Activated CD4-positive, alpha-beta T cell treated with anti-CD3 and anti-CD28 coated beads, Interleukin-2, amount 50 U/mL, for 24 hours (primary cell): ENCODE data around the gene TFE3.

Source experiments
- DNase-seq, 2 donors: peaks; one replicate each; pipeline ENCODE4 v3.0.0-alpha.2; 2020; ENCODE audit warnings: low read depth in 1 of 2, low spot score in 1 of 2

TFE3 gene

DNA sequence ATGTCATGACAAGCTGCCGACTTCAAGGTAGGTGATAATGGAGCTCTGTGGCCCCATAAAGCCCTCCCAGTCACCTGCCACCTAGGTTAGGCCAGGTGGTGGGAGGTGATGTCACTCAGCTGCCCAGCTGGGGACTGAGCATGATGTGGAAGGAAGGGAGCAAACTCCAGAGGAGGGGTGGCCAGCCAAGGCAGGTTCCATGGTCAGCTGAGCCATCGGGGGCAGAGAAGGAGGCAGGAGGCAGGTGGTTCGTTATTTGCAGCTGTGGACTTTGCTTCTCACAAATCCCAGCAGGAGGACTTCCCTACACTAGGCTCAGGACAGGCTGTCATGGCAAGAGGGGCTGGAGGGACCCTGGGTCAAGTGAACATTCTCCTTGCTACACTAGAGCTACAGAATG lies 17.8 kb upstream of the TFE3 start:
- no peak for DNase-seq

DNA sequence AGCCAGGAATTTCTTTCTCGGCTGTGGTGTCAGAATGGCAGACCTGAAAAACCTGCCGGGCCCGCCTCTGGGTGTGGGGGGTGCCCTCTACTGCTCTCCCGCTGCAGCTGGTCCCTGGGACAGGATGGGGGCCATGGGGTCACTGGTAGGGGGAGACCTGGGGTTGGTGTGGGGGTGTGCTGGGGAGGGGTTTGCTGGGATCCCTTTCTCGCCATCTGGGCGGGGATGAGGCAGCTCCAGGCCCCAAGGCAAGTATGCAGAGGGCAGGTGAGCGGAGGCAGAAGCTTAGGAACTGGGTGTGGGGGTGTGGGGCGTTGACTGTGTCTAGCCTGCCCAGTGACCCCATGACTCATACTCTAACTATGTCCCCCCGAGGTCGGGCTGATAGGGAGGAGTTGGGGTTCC lies 16.5 kb upstream of the TFE3 start:
- no peak for DNase-seq

DNA sequence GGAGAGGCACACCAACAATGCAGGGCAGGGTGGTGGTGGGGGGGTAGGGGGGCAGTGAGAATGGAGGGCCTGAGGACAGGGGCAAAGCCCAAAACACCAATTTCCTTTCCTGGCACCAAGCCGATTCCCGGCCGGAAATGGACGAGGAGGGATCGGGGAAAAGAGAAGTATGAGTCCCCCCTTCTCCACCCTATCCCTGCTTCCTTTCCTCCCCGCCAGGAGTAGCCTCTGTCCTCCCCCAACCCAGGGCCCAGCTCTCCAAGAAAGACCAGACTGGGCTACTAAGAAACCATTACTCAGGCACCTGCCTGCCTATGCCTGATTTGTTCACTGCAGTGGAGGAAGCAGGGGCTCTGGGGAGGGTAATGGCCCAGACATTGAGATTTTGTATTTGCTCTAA lies 16.0 kb upstream of the TFE3 start:
- DNase-seq = no peak

DNA sequence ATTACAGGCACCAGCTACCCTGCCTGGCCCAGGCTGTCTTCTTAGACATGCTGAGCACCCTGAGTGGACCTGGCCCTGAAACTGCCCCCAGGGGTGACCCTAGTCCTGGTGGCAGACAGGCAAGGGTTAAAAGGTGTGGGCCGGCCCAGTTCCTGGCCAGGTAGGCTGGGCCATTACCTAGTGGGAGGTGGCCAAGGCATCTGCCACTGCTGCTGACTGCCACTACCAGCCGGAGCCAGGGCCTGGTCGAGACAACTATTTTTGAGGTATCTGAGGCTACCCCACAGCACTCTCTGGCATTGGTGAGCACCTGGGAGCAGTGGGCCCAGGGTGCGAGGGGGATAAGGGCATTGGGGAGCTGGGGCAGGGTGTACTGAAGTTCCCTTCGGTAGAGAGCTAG lies 15.6 kb upstream of the TFE3 start, which contains the start of gene CCDC120:
Gene CCDC120, plus strand, starts transcription at position 206 of the 400 bp plus-strand sequence. CDS start 3,043 bp downstream, outside the sequence.
- DNase-seq = no peak

DNA sequence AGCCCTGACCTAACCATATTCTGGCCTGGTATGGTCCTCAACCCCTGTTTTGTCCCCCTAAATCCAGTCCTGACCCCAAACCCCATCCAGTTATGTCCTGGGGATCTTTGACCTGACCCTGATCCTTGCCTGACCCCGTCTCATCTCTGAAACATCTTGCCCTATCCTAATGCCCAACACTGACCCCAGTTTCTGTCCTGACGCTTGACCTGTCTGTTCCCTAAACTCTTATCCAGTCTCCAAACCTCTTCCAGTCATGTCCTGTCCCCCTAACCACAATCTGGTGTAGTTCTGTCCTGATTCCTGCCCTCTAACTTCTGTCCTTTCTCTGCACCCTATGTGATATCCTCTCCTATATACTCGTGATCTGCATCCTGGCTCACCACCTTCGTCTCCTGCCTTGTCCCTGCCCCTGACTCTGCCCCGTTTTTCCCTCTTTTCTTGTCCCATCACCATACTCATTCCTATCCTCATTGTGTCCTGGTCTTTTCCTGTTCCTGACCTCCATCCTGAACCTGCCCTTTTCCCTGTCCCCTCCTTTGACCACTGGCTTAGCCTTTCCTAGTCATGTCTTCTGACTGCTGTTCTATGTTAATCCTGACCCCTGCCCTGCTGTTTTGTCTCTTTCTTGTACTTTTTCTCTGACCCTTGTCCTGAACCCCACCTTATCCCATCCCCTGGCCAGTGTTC lies 11.1 kb upstream of the TFE3 start:
- DNase-seq = no peak

DNA sequence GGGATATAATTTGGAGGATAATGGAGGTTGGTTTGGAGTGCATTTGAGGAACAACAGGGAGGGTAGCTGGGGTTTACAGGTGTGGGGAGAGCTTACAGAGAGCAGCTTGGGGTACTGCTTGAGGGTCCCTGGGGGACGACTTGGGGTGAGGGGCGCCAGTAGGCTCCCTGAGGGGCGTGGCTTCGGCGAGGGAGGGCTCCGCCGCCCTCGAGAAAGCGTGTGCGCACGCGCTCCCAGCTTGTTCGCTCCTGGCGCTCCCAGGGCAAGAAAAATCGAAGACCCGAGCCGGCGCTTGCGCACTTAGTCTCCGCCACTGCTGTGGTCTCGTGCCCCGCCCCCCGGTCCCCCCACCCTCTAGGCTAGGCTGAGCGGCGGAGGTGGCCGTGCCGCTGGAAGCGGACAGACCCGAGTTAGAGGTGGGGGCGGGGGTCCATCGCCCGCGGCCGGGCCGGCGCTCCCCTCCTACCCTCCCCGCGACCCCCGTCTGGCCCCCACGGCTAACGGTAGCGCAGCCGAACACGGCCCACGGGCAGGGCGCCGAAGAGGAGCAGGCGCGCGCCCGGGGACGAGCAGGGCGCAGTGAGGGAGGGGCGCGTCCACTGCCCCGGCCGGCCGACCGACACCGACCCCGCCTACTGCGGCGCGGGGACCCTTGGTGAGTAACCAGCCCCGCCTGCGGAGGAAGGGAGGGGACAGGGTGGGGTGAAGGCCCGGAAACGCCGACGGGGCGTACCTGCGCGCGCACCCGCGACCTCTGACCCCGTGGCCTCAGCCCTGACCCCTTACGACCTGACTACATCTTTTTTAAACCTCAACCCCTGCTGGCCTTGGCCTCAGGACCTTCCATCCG lies 10.3 kb upstream of the TFE3 start:
- DNase-seq = peak; percentile 20 to 37

DNA sequence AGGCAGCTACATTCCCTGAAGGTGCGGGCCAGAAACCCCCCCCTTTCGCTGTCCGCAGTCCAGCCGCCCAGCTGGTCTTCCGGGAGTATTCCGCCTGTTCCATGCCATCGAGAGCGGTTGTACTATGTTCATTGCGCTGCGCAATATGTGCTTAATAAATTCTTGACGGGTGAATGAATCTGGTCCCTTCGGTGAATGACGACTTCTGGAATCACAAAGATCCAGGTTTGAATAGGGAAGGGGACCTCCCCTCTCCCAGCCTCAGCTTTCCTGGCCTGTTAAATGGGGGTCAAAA lies 777 bp upstream of the TFE3 start:
- DNase-seq = no peak

DNA sequence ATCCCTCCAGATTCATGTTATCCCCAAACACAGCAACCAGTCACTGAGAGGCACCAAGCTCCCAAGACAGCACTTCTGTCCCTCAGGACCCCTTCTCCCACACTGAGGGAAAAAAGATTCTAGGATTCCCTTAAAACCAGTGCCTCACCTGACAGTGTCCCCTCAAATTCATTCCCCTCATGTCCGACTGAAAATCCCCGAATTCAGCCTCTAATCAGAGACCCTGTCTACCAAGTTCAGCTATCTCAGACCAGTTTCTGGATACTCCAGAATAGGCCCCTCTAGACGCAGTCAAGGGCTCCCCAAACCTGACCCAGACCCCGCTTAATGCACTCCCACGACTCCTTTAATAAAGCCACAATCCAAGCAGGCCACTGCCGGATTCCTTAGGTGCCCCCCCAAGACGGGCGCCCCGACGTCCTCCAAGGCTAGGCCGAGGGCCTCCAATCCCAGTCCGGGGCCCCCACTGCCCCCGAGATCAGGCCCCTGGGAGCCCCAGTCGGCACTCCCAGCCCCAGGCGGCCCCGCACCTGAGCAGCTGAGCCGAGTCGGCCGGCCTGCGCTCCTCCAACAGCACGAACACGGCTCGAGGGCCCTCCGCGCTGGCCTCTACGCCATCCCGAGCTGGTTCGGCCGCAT lies 457 bp downstream of the TFE3 start:
- no peak for DNase-seq

DNA sequence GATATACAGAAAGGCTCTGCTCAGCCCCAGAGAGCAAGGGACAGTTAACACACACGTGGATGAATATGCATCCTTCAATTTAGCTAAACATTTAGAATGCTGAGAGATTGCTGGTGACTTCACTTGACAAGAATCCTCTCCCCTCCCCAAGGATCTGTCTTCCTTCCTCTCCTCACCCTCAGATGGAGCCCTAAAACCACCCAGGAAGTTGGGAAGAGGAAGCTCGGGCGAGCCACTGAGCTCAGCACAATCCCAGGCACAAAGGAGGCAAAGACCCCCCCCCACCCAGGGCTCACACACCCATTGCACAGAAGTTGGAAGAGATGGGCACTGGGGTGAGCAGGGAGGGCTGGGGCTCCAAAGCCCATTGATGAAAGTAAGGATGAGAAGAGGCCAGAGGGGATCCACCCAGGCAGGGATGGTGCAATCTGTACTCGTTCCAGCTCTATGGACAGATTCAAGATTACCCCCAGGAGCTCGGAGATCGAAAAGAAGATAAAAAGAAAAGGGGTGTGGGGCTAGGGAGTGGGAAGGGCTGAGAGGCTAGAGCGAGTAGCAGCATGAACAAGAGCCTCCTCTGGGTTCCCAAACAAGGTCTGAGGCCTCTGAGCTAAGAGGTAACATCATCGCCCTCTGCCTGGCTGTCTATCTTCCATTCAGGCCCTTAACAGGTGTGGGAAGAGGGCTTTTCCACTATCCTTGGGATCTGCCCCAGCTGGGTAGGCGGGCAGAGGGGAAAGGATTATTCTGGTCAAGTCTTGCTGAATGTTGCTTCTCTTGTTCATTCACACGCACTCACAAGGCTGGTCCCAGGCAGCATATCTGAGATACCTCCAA lies 1.2 kb downstream of the TFE3 start:
- DNase-seq = peak in 1 of 2 donors; percentile 3

DNA sequence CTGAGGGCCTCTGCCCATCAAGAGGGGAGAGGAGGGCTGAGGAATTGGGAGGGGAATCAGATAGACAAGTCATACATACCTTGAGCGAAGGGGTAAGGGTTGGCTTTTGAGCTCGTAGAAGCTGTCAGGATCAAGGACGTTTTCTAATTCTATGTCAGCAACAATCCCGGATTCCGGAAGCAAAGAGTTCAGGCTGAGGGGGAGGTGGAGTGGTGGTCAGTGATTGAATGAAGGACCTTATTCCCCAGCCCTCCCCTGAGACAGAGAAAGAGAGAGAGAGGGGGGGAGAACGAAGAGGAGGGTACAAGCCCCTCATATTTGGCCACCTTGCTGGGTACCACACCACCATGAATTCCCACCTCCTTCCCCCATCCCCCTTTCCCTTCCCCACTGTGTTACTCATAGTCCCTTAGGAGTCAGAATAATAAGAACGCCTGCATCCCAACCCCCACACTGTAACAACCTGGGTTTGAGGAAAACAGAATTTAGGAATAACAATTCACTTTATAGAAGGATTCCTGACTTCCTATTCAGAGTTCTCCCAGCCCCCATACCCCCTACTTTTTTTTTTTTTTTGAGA lies 2.7 kb downstream of the TFE3 start:
- no peak for DNase-seq

DNA sequence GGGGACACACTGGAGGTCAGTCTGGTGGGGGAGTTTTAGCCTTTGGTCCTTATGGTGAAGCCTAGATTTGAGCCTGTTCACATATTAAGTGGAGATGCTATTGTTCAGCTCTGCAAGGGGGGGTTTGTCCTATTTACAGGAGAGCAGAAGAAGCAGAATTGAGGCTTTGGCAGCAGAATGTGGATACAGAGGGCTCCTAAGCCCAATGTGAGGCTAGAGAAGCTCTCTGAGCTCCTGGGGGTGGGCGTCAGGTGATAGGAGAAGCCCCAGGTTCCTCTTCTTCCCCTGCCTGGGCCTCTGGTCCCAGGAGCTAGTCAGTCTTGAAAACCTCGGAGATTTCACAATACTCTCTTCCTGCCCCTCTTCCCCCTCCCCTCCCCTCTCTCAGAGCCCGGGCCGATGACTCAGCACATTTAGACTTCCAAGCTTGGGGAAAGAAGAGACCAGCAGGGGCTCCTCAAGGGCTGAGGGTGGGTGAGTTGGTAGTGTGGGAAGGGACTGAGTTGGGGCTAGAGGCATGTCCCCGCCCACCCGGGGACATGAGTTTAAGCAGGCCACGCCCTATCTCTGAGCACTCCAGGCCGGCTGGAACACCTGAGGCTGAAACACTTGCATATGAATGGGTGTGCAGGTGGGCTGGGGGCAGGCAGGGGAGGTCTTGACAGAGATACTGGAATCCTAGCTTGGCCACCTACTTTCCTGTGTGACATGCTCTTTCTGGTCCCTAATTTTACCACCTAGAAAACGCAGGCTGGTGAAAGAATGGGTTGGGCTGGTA lies 3.4 kb downstream of the TFE3 start:
- peak; percentile 9 to 29 for DNase-seq

DNA sequence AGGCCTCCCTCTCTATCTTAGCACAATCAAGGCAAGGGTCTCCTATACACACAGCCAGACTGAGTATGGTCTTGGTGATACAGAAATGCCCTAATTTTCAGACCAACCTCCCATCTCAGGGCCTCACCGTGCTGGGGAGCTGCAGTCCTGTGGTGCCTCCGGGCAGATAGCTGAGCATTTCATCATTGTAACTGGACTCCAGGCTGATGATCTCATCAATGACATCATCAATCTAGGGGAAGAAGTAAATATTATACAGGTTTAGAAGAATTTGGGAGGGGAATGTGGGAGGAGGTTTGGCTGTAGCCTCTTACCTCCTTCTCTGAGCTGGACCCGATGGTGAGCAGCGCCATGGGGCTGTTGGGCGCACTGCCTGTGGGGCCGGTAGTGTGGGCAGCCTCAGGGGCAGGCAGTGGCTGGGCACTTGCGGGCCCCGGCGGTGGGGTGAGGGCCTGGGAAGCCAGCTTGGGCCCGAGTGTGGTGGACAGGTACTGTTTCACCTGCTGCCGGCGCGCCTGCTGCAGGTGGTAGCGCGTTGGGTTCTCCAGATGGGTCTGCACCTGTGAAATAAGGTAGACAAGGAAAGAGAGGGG lies 5.2 kb downstream of the TFE3 start:
- no peak for DNase-seq

DNA sequence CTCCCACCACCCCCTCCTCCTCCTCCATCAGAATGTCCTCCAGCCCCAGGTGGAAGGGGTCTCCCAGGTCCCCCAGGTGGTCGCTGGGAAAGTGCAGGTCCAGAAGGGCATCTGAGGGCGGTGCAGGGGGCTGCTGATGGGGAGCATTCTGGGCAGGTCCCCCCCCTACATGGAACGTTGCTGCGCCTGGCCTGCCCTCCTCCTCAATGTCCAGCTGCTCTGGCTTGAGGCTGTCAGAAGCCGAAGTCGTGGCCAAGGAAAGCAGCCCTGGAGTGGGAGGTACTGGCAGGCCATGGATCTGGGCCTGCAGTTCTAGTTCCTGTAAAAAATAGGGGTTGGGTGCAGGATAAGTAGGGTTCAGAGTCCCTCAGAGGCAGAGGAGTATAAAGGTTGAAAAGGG lies 12.9 kb downstream of the TFE3 start:
- DNase-seq = no peak

DNA sequence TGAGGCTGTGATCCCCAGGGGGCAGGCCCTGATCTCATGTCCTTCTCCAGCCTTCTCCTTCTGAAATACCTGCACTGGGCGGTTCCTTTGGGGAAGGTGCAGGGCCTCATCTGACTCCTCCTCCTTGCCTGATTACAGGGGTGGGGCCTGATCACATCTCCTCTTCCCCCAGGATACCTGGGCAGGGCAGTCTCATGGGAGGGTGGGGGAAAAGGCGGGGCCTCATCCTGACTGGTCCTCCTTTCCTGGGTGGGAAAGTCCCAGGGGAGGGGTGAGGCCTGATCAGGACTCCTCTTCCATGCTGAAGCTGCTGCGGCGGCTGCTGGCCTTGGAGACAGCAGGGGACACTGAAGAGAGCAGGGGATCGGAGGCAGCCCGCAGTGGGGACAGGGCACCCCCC lies 13.3 kb downstream of the TFE3 start:
- no peak for DNase-seq

DNA sequence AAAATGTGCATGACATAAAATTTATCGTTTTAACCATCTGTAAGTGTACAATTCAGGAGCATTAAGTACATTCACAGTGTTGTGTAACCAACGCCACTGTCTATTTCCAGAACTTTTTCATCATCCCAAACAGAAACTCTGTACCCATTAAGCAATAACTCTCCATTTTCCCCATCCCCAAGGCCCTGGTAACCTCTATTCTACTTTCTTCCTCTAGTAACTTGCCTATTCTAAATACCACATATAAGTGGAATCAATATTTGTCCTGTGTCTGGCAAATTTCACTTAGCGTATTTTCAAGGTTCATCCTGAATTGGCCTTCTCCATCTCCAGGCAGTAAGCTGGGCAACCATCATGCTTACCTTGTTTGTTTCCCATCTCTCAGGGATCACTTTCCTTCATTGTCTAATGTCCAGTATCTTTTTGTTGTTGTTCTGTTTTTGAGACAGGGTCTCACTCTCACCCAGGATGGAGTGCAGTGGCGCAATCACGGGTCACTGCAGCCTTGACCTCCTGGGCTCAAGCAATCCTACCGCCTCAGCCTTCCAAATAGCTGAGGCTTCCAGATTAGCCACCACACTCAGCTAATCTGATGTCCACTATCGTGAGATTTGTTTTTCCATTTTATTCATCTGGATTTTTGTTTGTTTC lies 23.4 kb downstream of the TFE3 start:
- DNase-seq = no peak

DNA sequence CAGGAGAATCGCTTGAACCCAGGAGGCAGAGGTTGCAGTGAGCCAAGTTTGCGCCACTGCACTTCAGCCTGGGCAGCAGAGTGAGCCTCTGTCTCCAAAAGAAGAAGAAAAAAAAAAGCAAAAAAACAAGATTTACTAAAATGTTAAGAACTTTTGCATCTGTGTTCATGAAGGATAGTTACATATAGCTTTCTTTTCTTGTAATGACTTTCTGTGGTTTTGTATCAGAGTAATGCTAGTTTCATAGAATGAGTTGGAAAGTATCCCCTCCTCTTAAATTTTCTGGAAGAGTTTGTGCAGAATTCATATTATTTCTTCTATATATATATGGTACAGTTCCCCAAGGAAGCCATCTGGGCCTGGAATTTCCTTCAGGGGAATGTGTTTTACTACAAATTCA lies 24.1 kb downstream of the TFE3 start:
- DNase-seq = no peak

DNA sequence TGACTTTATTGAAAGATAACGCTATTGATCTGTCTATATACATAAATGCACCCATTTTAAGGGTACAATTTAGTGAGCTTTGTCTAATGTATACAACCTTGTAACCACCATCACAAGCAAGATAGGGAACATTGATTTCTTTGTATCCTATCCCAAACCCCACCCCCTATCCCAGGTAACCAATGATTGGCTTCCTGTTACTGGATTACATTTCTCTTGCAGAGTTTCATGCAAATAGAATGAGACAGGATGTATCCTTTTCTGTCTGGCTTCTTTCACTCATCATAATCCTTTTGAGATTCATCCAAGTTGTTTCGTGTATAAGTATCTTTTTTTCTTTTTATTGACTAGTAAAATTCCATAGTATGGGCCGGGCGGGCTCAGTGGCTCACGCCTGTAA lies 39.5 kb downstream of the TFE3 start:
- no peak for DNase-seq

DNA sequence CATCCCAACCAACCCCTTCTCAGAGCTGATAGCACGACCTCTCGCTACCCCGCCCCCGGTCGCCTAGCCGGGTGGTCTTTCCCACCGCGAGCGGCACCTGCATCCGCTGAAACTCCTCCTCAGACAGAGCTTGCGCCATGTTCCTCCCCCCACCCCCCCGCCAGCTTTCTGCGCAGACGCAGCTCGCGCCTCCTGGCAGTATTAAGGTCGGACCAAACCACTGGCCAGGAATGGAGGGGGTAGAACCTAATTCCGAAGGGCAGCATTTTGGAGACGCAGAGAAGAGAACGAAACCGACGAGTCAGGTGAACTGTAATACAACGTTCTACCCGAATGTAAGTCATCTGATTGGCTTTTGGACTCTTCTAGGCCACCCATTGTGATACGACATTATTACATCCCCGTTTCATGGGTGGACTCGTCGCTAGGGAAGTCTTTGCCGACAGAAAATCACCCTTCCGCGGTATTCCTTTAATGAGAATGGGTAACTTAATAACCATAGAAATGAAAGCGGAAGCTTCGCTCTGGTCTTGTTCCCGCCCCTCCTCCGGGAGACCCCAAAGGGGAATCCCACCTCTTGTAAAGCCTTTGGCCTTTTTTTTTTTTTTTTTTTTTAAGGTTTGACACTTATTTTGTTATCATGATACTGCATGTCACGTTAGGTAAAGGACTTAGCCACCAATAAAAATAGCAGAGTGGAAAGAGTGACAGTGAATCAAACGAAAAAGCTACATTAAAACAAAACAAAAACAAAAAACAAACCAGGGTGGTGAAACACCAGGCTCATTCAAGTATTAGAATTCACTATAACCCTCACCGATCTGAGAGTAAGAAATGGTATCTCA lies 40.8 kb downstream of the TFE3 start, which contains the start of gene GRIPAP1:
Gene GRIPAP1, minus strand, starts transcription at position 174 of the 845 bp plus-strand sequence. Its CDS starts 35 bp downstream, at position 139.
- DNase-seq = peak; percentile 56 to 65
